HEK293 (cell line): ENCODE data around the gene PREX1.

Source experiments
- CTCF ChIA-PET: fragments of 350-600 bp; formaldehyde crosslinking; extraction: SDS; loops from one replicate; lab custom pipeline; 2021; ENCODE audit warnings: antibody characterized with exemption; lab: Yijun Ruan, JAX
- POLR2A ChIA-PET: fragments of 300-600 bp; formaldehyde crosslinking; extraction: SDS; loops from one replicate; lab custom pipeline; 2020; ENCODE audit warnings: antibody characterized with exemption, inconsistent platforms; lab: Yijun Ruan, JAX
- H3K27ac ChIP-seq: fragments of 200-500 bp; sonication (Bioruptor generic); 2 replicates; pipeline ENCODE4 v1.5.1; 2014; ENCODE audit warnings: low read depth, low read length, control low read depth, inconsistent platforms; ENCODE audit errors: extremely low read depth
- H3K36me3 ChIP-seq, 2 experiments: fragments of 200-500 bp in 1 of 2; sonication (Bioruptor generic) in 1 of 2; 1 replicate in 1 of 2; 2 replicates in 1 of 2; pipeline ENCODE4 v1.5.1; 2014 to 2017; ENCODE audit warnings: inconsistent platforms in 2 of 2, low read length in 2 of 2; ENCODE audit not compliant: control insufficient read depth in 2 of 2, insufficient read depth in 1 of 2
- H3K4me1 ChIP-seq: fragments of 200-500 bp; sonication (Bioruptor generic); 2 replicates; pipeline ENCODE4 v1.5.1; 2014; ENCODE audit warnings: mild to moderate bottlenecking, low read length, inconsistent platforms; ENCODE audit not compliant: control insufficient read depth, insufficient read depth
- H3K4me3 ChIP-seq: 2 replicates; pipeline ENCODE4 v1.5.1; 2011; ENCODE audit warnings: low read depth, mild to moderate bottlenecking, control low read depth, low read length, moderate library complexity
- H3K9me3 ChIP-seq: fragments of 200-500 bp; sonication (Bioruptor generic); 2 replicates; pipeline ENCODE4 v1.5.1; 2014; ENCODE audit warnings: low read depth, low read length, inconsistent platforms; ENCODE audit not compliant: control insufficient read depth, insufficient read depth
- HOXD13 ChIP-seq: sonication (generic); formaldehyde crosslinking; IDR thresholded peaks from 2 replicates; pipeline ENCODE4 v1.8.0; 2022; ENCODE audit warnings: missing genetic modification reagents, borderline replicate concordance
- KLF8 ChIP-seq: fragments of 450-650 bp; formaldehyde crosslinking; IDR thresholded peaks from 2 replicates; pipeline ENCODE4 v1.5.1; 2016; ENCODE audit warnings: missing biosample characterization, missing genetic modification characterization
- MZF1 ChIP-seq: fragments of 450-650 bp; formaldehyde crosslinking; IDR thresholded peaks from 2 replicates; pipeline ENCODE4 v1.5.1; 2017; ENCODE audit warnings: missing biosample characterization, missing genetic modification characterization, borderline replicate concordance
- PRDM2 ChIP-seq: fragments of 450-650 bp; formaldehyde crosslinking; IDR thresholded peaks from 2 replicates; pipeline ENCODE4 v1.5.1; 2016; ENCODE audit warnings: missing biosample characterization, missing genetic modification characterization, borderline replicate concordance
- SETDB1 ChIP-seq: IDR thresholded peaks from one replicate; pipeline ENCODE4 v1.6.1; 2017; ENCODE audit warnings: mild to moderate bottlenecking, low read length, moderate library complexity, mixed read lengths; ENCODE audit not compliant: insufficient read length
- YY2 ChIP-seq: fragments of 450-650 bp; formaldehyde crosslinking; IDR thresholded peaks from 2 replicates; pipeline ENCODE4 v1.5.1; 2016; ENCODE audit warnings: missing biosample characterization, missing genetic modification characterization
- ZBTB21 ChIP-seq: fragments of 450-650 bp; formaldehyde crosslinking; IDR thresholded peaks from 2 replicates; pipeline ENCODE4 v1.5.1; 2017; ENCODE audit warnings: missing biosample characterization, missing genetic modification characterization
- ZNF112 ChIP-seq: fragments of 450-650 bp; formaldehyde crosslinking; IDR thresholded peaks from 2 replicates; pipeline ENCODE4 v1.5.0; 2017; ENCODE audit warnings: missing biosample characterization, missing genetic modification characterization
- ZNF133 ChIP-seq: fragments of 450-650 bp; formaldehyde crosslinking; IDR thresholded peaks from 2 replicates; pipeline ENCODE4 v1.5.1; 2016; ENCODE audit warnings: missing biosample characterization, missing genetic modification characterization
- ZNF423 ChIP-seq: fragments of 450-650 bp; formaldehyde crosslinking; IDR thresholded peaks from 2 replicates; pipeline ENCODE4 v1.5.1; 2016; ENCODE audit warnings: missing biosample characterization, missing genetic modification characterization
- ZNF501 ChIP-seq: fragments of 450-650 bp; formaldehyde crosslinking; IDR thresholded peaks from 2 replicates; pipeline ENCODE4 v1.5.1; 2016; ENCODE audit warnings: missing biosample characterization, missing genetic modification characterization
- ZNF514 ChIP-seq: fragments of 450-650 bp; formaldehyde crosslinking; IDR thresholded peaks from 2 replicates; pipeline ENCODE4 v1.5.1; 2016; ENCODE audit warnings: missing biosample characterization, missing genetic modification characterization
- ZNF548 ChIP-seq: fragments of 450-650 bp; formaldehyde crosslinking; IDR thresholded peaks from 2 replicates; pipeline ENCODE4 v1.5.1; 2016; ENCODE audit warnings: missing biosample characterization, missing genetic modification characterization
- ZNF571 ChIP-seq: fragments of 450-650 bp; formaldehyde crosslinking; IDR thresholded peaks from 2 replicates; pipeline ENCODE4 v1.5.0; 2017; ENCODE audit warnings: missing biosample characterization, missing genetic modification characterization
- ZNF670 ChIP-seq: fragments of 450-650 bp; formaldehyde crosslinking; IDR thresholded peaks from 2 replicates; pipeline ENCODE4 v1.5.1; 2016; ENCODE audit warnings: missing biosample characterization, missing genetic modification characterization, low read depth
- ZNF837 ChIP-seq: fragments of 450-650 bp; formaldehyde crosslinking; IDR thresholded peaks from 2 replicates; pipeline ENCODE4 v1.5.1; 2016; ENCODE audit warnings: missing biosample characterization, missing genetic modification characterization
- ZSCAN5A ChIP-seq: fragments of 450-650 bp; formaldehyde crosslinking; IDR thresholded peaks from 2 replicates; pipeline ENCODE4 v1.5.1; 2016; ENCODE audit warnings: missing biosample characterization, missing genetic modification characterization
- TF ChIP-seq, protein P1 (sequence below): fragments of 450-650 bp; formaldehyde crosslinking; IDR thresholded peaks from 2 replicates; pipeline ENCODE4 v1.5.1; 2016; ENCODE audit warnings: missing biosample characterization, missing genetic modification characterization, low read depth
- TF ChIP-seq, protein P2 (sequence below): fragments of 450-650 bp; formaldehyde crosslinking; conservative IDR thresholded peaks from 2 replicates; pipeline ENCODE4 v1.5.1; 2016; ENCODE audit warnings: low read depth, missing biosample characterization, missing genetic modification characterization
- TF ChIP-seq, protein P3 (sequence below): fragments of 450-650 bp; IDR thresholded peaks from 2 replicates; pipeline ENCODE4 v1.5.1; 2018; ENCODE audit warnings: missing biosample characterization, mild to moderate bottlenecking, missing genetic modification characterization

The PREX1 gene

DNA sequence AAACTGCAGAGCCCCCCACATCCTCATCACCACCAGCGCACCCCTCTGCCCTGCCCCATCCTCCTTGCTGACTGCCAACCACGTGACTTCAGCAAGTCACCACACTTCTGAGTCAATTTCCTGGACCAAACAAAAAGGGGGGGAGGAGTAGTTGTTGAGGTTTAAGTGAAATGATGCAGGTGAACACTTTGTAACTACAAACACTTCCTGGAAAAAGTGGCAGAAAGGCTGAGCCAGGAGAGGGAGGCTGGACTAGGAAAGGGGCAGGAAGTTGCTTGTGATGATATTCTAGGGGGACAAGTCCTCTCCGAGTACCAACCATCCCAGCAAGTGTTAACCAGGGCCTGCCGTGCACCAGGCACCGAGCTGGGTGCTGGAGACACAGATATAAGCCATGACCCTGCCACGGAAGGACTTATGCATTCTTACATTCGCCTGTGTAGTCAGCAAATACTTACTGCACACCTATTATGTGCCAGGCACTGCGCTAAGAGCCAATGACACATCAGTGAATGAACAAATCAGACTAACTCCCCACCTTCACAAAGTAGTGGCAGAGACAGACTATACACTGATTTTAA, 67.3 kb downstream of the PREX1 start:
- Histone ChIP-seq H3K9me3 (no peaks in the 10 kb centered on the region), H3K27ac (no peak overlapping the region), H3K36me3 (no peaks in the 10 kb centered on the region), H3K4me1 (no peaks in the 10 kb centered on the region), H3K4me3 (no peak overlapping the region)
- POLR2A ChIA-PET, result no interaction called here
- CTCF ChIA-PET, result interaction anchor here (0.6 kb wide), 2 partner anchors 145 to 1400 kb away, joined by 5 read pairs; no protein-coding TSS in a partner anchor
- TF ChIP-seq, protein P1, sequence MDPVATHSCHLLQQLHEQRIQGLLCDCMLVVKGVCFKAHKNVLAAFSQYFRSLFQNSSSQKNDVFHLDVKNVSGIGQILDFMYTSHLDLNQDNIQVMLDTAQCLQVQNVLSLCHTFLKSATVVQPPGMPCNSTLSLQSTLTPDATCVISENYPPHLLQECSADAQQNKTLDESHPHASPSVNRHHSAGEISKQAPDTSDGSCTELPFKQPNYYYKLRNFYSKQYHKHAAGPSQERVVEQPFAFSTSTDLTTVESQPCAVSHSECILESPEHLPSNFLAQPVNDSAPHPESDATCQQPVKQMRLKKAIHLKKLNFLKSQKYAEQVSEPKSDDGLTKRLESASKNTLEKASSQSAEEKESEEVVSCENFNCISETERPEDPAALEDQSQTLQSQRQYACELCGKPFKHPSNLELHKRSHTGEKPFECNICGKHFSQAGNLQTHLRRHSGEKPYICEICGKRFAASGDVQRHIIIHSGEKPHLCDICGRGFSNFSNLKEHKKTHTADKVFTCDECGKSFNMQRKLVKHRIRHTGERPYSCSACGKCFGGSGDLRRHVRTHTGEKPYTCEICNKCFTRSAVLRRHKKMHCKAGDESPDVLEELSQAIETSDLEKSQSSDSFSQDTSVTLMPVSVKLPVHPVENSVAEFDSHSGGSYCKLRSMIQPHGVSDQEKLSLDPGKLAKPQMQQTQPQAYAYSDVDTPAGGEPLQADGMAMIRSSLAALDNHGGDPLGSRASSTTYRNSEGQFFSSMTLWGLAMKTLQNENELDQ, result no peak
- TF ChIP-seq ZNF423 (tag by site-specific recombination) (no peak), ZNF670 (tag by site-specific recombination) (no peak), MZF1 (tag by site-specific recombination) (no peak), SETDB1 (no peak), ZNF514 (tag by site-specific recombination) (no peak), KLF8 (no peak), ZNF133 (tag by site-specific recombination) (no peak)
- TF ChIP-seq, protein P2, sequence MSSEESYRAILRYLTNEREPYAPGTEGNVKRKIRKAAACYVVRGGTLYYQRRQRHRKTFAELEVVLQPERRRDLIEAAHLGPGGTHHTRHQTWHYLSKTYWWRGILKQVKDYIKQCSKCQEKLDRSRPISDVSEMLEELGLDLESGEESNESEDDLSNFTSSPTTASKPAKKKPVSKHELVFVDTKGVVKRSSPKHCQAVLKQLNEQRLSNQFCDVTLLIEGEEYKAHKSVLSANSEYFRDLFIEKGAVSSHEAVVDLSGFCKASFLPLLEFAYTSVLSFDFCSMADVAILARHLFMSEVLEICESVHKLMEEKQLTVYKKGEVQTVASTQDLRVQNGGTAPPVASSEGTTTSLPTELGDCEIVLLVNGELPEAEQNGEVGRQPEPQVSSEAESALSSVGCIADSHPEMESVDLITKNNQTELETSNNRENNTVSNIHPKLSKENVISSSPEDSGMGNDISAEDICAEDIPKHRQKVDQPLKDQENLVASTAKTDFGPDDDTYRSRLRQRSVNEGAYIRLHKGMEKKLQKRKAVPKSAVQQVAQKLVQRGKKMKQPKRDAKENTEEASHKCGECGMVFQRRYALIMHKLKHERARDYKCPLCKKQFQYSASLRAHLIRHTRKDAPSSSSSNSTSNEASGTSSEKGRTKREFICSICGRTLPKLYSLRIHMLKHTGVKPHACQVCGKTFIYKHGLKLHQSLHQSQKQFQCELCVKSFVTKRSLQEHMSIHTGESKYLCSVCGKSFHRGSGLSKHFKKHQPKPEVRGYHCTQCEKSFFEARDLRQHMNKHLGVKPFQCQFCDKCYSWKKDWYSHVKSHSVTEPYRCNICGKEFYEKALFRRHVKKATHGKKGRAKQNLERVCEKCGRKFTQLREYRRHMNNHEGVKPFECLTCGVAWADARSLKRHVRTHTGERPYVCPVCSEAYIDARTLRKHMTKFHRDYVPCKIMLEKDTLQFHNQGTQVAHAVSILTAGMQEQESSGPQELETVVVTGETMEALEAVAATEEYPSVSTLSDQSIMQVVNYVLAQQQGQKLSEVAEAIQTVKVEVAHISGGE (tag by site-specific recombination), result no peak

- Histone ChIP-seq H3K4me1 (no peaks in the 10 kb centered on the region), H3K27ac (no peak overlapping the region), H3K4me3 (no peak overlapping the region), H3K9me3 (no peaks in the 10 kb centered on the region), H3K36me3 (no peaks in the 10 kb centered on the region)
- POLR2A ChIA-PET, result no interaction called here
- CTCF ChIA-PET, result interaction anchor here (0.6 kb wide), 2 partner anchors 9 to 1401 kb away, joined by 3 to 5 read pairs; no protein-coding TSS in a partner anchor
- no peak for TF ChIP-seq ZNF501 (tag by site-specific recombination)
- no peak for TF ChIP-seq ZNF112 (tag by site-specific recombination)
- TF ChIP-seq, protein P3, sequence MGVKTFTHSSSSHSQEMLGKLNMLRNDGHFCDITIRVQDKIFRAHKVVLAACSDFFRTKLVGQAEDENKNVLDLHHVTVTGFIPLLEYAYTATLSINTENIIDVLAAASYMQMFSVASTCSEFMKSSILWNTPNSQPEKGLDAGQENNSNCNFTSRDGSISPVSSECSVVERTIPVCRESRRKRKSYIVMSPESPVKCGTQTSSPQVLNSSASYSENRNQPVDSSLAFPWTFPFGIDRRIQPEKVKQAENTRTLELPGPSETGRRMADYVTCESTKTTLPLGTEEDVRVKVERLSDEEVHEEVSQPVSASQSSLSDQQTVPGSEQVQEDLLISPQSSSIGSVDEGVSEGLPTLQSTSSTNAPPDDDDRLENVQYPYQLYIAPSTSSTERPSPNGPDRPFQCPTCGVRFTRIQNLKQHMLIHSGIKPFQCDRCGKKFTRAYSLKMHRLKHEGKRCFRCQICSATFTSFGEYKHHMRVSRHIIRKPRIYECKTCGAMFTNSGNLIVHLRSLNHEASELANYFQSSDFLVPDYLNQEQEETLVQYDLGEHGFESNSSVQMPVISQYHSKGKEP (tag by site-specific recombination), result no peak
- TF ChIP-seq PRDM2 (tag by site-specific recombination), result no peak
- TF ChIP-seq ZNF837 (tag by site-specific recombination), result no peak
- TF ChIP-seq YY2 (tag by site-specific recombination), result no peak
- no peak for TF ChIP-seq ZNF548 (tag by site-specific recombination)
- no peak for TF ChIP-seq ZBTB21 (tag by site-specific recombination)
- no peak for TF ChIP-seq ZNF571
- no peak for TF ChIP-seq HOXD13 (CRISPR knock-in tag)
- no peak for TF ChIP-seq ZSCAN5A (tag by site-specific recombination)
Observed at GRCh38 chr20:48759631-48760245, 68.1 kb downstream of the PREX1 start.
